GM15510 (cell line): Measurements from ENCODE around the gene KDM1B.

Source experiments
- POLR2A ChIP-seq: IDR thresholded peaks from 3 replicates; pipeline ENCODE4 v1.6.1; 2011; ENCODE audit warnings: borderline replicate concordance; ENCODE audit not compliant: insufficient read length; ENCODE audit errors: extremely low read depth

KDM1B gene

DNA sequence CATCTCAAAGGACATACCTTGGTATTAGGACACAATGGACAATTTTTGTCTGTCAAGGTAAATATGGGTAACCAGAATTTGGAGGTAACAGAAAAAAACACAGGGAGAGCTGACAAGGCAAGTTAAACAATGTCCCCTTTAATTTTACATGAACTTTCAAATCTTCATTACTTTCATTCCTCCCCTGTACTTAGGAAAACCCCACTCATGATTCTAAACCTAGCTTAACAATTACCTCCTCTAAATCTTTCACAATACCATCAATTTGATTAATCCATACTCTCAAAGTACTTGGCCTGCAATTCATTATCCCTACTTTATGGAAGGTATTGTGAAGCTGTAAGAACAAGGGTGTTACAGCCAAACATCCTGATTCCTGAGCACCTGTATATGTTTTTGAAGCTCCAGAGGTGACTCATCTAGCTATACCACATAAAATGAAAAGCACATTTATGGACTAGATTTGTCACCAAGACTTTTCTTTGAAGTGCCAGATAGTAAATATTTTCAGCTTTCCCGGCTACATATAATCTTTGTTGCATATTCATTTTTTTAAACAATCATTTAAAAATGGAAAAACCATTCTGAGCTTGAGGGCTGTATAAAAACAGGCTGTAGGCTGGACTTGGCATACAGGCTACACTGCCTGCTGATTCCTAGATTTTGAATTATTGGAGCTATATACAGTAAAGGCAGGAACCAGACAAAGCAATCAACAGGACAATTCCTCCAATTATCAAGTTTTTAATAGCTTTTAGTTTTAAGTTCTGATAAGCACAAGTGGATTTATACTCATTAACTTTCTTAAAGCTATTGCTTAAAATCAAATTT, 86.2 kb downstream of the KDM1B start:
- no peak for TF ChIP-seq POLR2A

DNA sequence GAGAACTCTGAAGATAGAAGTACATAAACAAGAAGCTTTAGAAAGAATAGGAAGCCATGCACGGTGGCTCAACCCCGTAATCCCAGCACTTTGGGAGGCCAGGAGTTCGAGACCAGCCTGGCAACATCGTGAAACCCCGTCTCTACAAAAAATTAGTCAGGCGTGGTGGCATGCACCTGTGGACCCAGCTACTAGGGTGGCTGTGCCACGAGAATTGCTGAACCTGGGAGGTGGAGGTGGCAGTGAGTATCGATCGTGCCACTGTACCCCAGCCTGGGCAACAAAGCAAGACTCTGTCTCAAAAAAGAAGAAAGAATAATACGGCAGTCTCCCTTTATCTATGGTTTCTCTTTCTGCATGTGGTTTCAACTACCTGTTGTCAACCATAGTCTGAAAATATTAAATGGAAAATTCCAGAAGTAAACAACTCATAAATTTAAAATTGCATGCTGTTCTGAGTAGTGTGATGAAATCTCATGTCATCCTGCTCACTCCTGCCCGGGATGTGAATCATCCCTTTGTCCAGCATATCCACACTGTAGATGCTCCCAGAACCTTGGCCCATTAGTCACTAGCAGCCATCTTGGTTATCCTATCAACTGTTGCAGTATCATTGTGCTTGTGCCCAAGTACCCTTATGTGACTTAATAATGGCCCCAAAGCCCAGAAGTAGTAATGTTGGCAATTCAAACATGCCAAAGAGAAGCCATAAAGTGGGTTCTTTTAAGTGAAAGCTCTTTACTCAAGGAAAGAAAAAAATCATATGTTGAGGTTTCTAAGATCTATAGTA, 87.0 kb downstream of the KDM1B start:
- no peak for TF ChIP-seq POLR2A

DNA sequence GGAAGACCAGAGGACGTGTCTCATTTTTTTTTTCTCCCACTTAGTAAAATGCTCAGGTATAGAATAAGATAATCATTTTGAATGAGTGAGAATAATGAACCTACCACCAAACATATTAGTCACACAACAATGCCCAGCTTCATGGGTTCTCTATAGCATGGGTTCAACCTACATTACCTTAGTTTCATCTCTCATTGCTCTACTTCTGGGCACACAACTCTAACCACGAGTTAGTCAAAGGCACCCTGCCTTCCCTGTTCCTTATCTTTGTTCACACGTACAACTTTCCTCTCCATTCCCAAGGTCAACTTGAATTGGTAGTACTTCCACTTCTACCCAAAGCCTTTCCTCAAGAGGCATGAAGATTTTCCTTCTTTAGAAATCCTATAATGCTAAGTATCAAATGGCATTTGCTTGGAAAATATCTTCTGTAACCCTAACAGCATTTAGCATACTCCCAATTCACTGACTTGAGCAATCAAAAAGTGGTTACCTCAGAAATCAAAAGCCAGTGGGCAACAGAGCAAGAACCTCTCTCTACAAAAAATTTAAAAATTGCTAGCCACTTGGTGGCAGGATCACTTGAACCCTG, 88.2 kb downstream of the KDM1B start:
- TF ChIP-seq POLR2A: no peak

DNA sequence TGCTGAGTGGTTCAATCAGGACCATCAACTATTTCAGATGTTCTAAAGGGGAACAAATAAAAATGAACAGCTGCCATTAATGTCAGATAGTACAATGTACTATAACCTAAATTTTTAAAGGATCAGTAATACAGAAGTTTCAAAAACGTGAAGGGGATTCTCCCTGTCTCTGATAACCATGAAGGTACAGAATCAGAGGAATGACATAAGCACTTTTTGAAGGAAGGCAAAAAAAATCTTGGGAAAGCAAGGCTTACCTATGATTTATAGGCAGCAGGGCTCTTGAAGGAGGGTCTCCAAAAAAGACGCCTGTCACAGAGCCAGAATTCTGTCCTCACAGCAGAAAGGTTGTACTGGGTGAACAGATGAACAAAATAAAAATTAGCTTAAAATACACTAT, 89.0 kb downstream of the KDM1B start:
- TF ChIP-seq POLR2A: no peak

DNA sequence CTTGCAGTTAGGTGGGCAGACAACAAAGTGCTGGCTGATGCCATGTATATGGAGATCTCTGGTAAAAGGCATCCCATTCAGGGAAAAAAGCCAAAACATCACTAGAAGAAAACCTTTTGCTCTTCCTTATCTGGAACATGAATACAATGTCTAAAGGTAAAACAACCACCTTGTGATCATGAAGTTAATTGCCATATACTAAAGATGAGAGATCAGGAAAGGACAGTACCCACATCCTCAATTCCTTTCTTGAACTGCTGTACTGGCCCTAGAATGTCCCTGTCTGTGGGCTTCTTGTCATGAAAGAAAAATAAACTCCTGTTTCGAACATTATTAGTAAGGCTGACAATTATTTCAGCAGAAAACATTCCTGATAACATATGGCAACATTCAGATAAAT, 89.9 kb downstream of the KDM1B start:
- no peak for TF ChIP-seq POLR2A

DNA sequence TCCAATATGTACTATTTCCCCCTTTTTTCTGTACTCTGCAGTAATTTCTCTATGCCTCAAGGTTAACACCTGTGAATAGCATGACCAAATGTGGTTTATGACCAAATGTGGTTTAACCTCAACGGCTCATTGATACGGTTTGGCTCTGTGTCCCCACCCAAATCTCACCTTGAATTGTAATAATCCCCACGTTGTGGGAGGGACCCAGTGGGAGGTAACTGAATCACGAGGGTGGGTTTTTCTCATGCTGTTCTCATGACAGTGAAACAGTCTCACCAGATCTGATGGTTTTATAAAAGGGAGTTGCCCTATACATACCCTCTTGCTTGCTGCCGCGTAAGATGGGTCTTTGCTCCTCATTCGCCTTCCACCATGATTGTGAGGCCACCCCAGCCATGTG, 90.4 kb downstream of the KDM1B start:
- TF ChIP-seq POLR2A: no peak

DNA sequence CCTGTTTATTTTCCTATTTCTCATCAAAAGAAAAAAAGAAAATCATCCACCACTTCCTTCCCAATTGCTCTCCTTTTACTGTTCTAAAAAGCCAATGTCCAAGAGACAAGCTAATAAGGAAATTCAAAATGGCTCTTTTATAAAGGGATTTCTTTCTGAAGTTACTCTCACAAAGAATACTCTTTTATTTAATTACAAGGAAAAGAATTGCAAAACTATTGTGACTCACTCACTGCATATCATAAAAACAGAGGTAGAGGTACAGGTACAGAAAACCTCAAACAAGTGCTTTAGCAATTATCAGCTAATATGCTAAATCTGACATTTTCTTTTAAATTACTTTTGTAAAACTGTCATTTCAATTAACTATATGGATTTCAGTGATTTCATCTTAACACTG, 91.0 kb downstream of the KDM1B start:
- no peak for TF ChIP-seq POLR2A

DNA sequence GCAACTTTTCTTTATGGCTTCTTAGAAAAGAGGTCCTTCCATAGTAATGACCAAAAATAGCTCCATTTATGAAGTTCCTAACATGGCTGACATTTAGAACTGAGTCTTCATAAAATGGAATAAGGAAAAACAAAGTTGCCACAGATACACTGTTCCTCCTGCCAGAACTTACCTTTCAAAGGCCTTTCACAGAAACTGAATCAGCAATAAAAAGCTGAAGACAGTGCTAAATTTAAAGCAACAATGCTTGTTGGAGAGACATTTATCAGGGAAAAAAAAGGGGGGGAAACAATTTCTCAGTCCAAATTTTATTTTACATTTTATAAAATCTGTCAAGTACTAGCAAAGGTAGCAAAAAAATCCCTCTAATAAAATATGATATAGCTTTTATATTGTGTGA, 91.8 kb downstream of the KDM1B start:
- TF ChIP-seq POLR2A: no peak

DNA sequence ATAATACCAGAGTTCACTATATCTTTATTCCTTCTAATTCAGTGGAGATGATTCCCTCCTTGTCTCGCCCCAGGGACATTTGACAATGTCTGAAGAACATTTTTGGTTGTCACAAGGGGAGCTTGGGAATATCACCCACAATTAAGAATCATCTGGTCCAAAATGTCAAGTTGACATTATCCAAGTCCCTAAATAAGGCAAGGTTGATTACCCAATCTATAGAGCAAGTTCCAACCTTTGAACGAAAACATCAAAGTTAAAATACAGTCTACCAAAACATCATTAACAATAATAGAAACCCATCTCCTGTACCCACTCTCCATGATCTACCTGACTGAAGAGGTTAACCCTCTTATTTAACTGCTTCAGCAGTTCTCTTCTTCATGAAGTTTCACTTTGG, 93.5 kb downstream of the KDM1B start:
- no peak for TF ChIP-seq POLR2A

DNA sequence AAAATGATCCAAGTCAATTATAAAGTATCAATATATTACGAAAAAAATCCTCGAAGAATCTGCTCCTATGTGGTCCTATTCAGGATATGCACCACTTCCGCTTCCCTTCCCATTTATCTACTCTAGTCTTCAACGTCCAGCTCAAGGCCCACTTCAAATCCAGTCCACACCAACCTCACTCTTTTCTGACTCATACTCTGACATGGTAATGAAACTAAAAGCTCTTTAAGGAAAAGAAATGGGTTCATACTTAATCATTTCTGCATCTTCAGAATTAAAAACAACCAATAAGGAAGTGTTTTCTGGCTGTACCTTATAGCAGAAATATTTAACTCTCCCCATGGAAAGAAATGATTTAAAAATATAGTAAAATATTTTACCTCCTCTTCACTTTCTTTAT, 94.0 kb downstream of the KDM1B start:
- no peak for TF ChIP-seq POLR2A

DNA sequence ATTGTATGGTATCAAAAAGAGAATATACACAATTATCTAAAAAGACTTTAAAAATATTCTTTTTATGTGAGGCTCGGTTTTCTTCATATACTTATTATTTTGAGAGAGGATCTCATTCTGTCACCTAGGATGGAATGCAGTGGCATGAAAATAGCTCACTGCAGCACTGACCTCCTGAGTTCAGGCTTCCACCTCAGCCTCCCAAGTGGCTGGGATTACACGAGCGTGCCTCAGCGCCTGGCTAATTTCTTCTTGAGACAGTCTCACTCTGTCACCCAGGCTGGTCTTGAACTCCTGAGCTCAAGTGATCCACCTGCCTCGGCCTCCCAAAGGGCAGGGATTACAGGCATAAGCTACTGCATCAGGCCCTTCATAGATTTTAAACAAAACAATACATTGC, 98.4 kb downstream of the KDM1B start:
- no peak for TF ChIP-seq POLR2A

DNA sequence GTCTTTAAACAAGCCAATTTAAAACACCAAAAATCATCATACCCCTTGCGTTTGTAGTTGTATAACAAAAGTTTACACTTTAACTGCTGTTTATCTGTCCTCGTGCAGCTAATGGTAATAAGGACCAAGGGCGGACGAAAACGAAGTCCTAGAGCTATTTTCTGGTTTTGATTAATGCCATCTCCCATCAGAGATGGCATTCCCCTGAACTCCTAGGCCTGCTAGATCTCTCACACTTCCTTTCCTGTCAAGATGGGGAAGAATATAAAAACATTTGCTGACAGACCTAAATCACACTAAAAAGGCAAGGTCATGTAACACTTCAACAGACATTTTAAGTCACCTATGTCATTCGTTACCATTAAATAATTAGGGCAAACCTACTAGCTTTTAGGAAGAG, 99.6 kb downstream of the KDM1B start:
- TF ChIP-seq POLR2A: no peak

DNA sequence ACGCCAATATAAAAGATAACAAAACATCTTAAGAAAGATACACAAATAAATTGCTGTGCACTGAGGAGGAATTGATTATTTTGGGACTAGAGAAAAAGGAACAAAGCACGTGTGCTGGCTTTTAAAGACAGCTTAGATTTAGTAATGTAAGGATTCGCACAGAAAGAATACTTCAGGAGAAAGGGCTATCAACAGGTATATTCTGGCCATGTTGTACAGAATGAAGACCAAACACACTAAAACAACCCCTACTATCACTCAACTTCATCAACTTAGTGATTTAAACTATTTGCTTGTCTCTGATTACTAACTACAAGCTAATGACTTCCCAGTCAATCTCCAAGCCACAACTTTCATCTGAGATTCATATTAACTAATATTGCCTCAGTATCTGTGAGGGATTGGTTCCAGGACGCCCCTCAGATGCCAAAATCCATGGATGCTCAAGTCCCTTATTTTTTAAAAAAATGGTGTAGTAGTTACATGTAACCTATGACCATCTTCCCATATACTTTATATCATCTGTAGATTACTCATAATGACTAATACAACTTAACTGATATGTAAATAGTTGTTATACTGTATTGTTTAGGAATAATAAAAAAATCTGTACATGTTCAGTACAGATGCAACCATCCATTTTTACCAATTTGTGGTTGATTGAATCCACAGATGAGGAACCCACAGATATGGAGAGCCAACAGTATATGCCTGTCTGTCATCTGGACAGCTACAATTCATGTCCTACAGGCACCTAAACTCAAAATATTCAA, 104.6 kb downstream of the KDM1B start:
- TF ChIP-seq POLR2A: no peak

DNA sequence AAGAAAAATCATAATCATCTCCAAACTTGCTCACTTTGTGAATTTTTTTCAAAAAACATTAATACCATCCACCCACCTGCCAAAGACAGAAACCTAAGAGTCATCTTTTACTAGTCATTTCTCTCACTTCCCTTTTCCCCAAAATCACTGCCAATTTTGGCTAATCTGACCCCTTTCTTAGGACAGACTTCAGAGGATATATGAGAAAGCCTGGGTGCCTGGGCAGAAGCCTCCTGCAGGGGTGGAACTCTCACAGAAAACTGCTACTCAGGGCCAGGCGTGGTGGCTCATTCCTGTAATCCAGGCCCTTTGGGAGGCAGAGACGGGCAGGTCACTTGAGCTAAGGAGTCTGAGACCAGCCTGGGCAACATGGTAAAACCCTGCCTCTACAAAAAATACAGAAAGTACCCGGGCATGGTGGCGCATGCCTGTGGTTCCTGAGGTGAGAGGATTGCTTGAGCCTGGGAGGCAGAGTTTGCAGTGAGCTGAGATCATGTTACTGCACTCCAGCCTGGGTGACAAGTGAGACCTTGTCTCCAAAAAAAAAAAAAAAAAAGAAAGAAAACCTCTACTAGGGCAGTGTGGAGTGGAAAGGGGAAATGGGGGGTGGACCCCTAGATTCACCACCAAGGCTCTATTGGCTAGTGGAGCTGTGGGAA, 105.4 kb downstream of the KDM1B start:
- no peak for TF ChIP-seq POLR2A
